HG02642 (cell line): Measurements from ENCODE around the gene BRSK2.
"Not testable (repeated sequence)": the region's sequence is repeated elsewhere in the genome, so short reads cannot be mapped to it uniquely, and the experiment has no call there.

Experiments used
- ATAC-seq: cut with Tn5 transposase; IDR thresholded peaks from one replicate; pipeline ENCODE4 v1.9.1; 2021; ENCODE audit warnings: mild to moderate bottlenecking; ENCODE audit not compliant: unreplicated experiment, poor library complexity

Gene BRSK2

DNA sequence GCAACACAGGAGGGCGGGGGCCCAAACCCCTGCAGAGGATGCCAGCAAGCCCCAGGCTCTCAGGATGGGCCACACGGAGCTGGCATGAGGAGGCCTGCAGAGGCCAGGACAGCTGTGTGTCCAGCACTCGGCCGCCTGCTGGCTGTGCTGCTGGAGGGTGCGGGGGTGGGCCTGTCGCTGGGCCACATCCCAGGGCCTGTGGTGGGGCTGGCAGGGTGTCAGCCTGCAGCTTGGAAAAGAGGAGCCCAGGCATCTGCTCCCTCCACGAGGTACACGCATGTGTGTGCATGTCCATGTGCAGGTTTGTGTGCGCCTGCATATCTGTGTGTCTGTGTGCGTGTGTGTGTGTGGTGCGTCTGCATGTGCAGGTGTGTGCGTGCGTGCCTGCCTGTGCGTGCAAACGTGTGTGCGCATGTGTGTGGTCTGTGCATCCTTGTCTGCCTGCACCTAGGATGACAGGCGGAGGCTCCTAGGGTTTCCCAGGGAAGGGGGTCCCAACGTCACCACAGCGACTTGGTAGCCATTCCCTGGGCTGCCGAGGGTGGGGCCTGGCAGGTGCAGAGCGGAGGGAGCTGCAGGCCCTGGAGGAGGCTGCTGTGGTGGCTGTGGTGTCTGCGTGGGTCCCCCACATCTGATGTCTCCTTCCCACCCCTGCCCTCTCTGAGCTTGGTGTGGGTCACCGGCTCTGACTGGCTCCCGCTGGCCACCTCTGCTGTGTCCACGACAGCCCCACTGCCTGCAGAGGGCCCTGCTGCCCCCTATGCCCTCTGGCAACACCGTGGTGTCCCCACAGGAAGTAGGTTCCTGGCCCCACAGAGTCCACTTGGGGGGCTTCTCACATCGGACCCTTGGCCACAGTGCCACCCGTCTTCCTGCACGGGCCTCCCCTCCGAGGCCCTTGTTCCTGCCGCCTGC is 17.1 kb downstream of the BRSK2 start:
- ATAC-seq: no peak

DNA sequence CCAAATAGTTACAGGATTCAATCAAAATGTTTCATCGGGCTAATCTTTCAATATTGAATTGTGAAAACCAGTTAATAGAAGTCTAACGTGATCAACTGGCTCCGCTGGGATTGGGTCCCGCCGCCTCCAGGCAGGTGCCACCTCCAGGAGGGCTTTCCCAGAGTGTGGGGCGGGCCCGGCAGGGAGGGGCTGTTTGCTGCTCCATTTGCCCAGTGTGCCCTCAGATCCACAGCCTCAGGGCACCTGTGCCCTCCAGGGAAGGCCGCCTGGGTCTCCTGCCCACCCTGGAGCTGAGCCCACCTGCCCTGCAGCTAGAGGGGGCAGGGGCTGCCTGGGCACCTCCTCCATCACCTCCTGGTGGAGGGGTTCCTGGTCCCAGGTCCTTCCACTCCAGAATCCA is 17.9 kb downstream of the BRSK2 start:
- ATAC-seq: no peak

DNA sequence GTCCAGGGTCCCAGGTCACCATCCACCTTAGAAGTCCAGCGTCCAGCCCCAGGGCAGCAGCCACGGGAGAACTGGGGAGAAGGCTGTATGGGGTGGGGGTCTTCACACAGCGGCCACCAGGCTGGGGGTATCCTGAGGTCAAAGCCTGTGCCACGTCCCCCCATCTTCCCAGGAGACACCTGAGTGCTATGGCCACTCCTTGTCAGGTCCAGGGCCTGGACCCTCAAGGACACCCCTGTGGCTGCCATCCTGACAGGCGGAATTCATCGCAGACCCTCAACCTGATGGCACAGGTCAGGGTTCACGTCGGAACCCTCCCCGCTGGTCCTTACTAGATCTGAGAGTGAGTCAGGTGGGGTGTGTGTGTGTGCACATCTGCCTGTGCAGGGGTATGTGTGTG is 18.6 kb downstream of the BRSK2 start:
- ATAC-seq: no peak

DNA sequence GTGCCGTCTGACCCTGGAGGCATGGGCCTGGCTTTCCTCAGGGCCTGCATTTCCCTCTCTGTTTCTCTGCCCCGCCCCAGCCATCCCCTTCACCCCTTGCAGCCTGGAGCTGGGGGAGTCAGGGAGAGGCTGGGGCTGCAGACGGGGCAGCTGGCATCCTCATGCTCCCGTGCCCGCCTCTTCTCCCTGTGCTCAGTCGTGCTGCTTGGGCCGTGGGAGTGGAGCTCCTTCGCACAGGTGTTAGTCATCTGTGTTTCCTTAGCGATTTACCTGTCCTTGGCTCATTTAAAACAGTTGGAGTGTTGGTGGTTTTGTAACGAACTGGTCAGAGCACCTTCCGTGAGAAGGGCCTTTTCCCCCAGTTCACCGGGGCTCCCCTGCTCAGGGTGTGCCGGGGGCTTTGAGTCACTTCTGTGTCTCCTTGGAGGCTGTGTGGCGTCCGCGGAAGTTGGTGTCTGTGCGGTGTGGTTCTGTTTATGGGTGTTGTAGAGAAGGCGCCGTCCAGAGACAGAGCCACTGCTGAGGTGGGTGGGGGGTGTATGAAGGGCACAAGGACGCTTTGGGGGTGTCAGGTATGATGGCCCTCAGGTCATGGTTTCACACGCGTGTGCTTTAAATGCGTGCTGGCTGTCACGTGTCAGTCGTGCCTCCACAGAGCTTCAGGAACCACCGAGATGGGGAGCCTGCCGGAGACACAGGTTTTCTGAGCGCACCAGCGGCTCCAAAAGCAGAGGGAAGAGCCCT is 19.5 kb downstream of the BRSK2 start:
- no peak for ATAC-seq

DNA sequence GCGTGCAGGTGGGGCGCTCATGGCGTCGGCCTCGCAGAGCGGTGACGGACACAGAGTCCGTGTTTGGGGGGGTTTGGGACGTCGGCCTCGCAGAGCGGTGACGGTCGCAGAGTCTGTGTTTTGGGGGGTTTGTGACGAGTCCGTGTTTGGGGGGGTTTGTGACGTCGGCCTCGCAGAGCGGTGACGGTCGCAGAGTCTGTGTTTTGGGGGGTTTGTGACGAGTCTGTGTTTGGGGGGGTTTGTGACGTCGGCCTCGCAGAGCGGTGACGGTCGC is 20.1 kb downstream of the BRSK2 start:
- ATAC-seq: not testable (repeated sequence)

DNA sequence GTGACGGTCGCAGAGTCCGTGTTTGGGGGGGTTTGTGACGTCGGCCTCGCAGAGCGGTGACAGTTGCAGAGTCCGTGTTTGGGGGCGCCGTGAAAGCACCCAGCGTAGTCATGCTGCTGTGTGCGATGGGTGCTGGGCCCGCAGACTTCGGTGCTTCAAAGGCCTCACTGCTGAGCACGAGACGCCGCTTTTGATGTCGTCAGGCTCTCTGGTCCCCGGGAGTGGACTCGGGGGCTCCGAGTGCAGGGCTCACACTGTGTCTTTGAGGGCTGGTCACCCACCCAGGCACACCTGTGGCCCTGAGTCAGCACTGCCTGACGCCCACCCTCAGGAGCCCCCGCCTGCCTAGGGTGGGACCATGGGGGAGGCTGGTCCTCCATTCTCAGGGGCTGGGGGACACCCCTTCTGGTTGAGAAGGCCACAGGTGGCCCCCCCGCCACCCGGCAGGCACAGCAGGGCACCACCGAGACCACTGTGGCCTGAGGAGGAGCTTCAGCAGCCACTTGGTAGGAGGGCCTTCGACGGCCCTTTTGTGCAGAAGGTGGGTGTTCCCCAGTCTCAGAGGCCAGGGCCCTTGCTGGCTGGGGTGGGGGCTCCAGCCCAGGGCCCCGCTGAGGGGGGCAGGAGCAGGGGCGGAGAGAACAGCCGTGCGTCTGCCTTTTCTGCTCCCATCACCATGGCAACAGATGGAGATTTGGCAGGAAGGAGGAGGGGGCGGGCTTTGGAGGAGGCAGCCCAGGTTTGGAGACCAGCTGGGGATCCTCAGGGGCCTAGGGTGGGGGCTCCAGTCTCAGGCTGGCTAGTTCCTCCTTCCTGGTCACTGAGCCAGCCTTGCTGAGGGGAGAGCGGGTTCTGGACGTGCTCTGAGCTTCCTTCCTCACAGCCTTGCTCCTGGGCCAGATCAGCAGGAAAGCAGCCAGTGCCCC is 20.9 kb downstream of the BRSK2 start:
- ATAC-seq: no peak

DNA sequence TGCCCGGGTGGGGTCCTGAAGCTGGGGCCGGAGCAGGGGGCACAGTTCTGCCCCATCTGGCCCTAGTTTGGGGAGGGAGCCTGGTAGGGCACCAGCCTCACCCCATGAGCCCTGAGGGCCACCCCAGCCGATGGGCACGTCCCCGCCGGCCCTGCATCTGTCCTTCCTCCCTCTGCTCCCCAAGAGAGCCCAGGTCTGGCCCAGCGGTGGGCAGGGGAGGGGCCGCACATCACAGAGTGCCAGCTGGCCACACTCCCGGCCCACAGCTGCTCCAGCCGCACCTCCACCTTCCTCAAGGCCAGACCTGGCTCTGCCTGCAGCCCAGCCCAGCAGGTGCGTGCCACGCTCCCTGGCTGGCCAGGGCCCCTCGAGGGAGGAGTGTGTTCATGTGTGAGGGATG is 21.6 kb downstream of the BRSK2 start:
- ATAC-seq: no peak

DNA sequence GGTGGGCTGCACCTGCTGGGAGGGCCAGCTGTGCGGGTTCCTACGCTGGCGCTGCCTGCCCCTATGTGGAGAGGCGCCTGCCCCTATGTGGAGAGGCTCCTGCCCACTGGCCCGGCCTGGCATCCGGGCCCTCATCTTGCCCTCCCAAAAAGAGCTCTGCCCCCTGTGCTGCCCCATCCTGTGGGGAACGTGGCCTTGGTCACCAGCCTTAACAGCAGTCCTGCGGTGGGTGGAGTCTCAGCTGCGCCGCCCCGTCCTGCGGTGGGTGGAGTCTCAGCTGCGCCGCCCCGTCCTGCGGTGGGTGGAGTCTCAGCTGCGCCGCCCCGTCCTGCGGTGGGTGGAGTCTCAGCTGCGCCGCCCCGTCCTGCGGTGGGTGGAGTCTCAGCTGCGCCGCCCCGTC is 22.0 kb downstream of the BRSK2 start:
- ATAC-seq: not testable (repeated sequence)

DNA sequence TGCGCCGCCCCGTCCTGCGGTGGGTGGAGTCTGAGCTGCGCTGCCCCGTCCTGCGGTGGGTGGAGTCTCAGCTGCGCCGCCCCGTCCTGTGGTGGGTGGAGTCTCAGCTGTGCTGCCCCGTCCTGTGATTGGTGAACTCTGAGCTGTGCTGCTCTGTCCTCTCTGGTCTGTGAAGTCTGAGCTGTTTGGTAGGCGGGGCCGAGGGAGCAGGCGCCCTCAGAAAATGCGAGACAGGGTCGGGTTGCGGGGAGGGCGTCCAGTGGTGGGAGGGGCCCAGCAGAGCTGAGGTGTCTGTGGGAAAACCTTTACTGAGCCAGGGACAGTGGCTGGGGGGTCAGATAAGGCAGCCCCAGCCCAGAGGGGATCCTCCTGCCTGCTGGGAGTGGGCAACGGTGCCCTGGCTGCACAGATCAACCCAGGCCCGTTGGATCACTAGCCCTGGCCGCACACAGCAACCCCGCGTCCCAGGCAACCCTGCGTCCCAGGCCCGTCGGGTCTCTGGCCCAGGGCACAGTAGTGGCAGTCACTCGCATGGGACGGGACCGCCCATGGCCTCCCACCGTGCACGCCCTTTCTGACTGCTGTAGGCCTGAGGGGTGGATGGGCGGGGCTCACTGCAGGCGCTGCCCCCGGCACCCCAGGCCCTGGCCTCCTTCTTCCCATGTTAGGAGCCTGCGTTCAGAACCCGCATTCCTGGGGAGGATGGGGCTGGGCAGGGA is 22.8 kb downstream of the BRSK2 start:
- ATAC-seq: no peak

DNA sequence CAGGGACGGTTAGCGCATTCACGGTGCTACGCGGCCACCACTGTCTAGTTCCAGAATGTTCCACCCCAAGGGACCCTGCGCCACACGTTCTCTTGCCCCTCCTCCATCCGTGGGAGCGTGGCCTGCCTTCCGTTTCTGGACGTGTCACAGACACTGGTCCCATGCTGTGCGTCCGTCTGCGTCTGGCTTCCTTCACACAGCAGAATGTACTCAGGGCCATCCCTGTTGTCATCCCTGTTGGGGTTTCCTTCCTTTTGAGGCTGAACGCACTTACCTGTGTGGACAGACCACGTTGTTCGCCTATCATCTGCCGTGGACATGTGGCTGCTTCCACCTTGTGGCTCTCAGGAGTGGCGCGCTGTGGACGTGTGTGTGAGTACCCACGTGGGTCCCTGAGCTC is 24.9 kb downstream of the BRSK2 start:
- ATAC-seq: no peak

DNA sequence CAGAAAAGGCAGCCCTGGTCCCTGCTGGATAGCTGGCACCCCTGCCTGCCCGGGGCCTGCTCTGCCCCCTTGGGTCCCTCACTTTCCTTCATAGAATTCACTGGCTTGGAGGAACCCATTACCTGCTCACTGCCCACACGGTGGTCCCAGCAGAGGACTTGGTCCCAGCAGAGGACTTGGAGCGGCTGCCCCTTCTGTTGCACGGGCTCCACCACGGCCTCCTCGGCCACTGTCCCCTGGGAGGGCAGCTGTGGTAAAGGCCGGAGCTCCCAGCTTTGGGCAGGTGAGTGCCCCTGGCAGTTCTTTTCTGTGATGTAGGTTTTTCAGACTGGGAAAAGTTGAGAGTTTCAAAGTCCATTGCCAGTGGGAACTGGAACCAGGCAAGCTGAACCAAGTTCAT is 25.9 kb downstream of the BRSK2 start:
- ATAC-seq: no peak

DNA sequence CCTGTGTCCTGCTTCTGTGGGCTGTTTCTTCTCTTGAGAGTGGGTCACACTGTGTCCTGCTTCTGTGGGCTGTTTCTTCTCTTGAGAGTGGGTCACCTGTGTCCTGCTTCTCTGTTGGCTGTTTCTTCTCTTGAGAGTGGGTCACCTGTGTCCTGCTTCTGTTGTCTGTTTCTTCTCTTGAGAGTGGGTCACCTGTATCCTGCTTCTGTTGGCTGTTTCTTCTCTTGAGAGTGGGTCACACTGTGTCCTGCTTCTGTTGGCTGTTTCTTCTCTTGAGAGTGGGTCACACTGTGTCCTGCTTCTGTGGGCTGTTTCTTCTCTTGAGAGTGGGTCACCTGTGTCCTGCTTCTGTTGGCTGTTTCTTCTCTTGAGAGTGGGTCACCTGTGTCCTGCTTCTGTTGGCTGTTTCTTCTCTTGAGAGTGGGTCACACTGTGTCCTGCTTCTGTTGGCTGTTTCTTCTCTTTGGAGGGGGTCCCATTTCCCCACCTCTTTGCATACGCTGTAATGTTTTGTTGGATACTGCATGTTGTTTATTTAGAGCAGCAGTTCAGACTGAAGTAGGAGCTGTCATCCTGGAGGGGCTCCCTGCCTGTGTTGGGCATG is 28.6 kb downstream of the BRSK2 start:
- ATAC-seq: not testable (repeated sequence)

DNA sequence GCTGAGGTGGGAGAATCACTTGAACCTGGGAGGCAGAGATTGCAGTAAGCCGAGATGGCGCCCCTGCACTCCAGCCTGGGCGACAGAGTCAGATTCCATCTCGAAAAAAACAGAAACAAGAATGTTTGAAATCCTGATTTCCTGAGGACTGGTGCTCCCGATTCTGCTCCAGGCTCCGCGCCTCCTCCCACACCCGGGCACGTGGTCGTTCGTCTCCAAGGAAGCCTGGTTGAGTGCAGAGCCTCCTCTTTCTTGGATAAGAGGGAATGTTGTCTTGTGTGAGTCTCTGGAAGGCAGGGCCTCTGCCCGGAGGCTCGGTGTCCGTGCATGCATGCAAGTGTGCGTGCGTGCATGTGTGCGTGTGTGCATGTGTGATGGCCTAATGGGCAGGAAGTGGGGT is 30.1 kb downstream of the BRSK2 start:
- ATAC-seq: no peak

DNA sequence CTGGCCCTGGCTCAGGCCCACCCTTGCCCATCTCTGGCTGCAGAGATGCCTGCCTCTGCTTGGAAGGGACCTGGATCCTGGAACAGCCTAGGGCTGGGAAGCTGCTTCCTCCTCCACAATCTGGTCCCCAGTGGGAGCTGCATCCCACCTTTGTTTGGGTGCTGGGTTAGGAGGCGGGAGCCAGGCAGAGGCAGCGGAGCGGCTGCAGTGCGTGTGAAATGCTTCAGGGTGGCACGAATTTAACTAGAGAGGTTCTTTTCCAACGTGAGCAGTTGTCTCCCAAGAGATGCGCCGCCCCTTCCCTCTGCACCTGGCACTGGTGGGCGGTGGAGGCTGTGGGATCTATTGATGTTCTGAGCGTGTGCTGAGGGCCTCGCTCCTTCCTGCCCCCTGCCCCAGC is 31.6 kb downstream of the BRSK2 start:
- no peak for ATAC-seq

DNA sequence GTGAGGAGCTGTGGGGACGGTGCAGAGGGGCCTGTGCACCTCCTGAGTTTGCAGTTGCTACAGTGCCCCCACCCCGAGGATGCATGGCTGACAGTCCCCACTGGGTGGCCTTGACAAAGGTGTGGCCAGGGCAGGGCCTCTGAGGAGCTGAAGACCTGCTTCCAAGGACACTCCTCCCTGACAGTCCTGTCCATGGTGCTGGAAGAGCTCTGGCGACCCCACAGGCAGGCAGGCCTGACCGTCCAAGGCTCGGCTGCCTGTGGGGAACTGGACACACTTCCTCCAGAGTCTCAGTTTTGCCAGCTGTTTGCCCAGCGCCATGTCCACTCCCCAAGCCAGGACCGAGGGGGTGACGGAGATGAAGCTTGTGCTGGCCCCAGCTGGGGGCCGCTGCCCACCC is 32.7 kb downstream of the BRSK2 start:
- ATAC-seq: no peak

DNA sequence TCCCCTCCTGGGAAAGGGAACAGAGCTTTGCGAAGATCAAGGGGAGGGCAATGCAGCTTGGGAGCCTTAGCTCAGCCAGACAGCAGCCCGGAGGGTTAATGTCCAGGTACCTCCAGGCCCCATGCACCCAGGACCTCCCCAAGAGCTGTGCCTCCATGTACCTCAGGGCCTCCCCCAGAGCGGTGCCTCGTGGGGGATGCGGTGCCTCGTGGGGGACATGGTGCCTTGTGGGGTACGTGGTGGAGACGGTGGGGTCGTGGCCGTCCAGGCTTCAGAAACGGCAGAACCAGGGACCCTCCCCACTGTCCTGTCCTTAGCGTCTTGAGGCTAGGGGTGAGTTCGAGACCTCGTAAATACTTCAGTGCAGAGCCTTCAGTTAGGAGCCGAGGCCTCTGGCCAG is 33.2 kb downstream of the BRSK2 start:
- ATAC-seq: no peak

DNA sequence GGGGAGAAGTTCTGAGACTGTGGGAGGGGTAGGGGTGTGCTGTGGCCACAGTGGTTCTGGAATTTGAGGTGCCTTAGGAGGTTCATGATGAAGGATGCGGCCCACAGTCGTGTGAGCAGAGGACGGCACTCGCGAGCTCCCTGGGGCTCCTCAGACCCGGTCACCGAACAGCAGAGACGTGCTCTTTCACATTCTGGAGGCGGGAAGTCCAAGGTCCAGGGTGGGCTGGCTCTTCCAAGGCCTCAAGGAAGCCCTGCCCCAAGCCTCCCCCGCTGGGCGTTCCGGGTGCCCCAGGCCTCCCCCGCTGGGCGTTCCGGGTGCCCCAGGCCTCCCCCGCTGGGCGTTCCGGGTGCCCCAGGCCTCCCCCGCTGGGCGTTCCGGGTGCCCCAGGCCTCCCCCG is 33.7 kb downstream of the BRSK2 start:
- not testable (repeated sequence) for ATAC-seq

DNA sequence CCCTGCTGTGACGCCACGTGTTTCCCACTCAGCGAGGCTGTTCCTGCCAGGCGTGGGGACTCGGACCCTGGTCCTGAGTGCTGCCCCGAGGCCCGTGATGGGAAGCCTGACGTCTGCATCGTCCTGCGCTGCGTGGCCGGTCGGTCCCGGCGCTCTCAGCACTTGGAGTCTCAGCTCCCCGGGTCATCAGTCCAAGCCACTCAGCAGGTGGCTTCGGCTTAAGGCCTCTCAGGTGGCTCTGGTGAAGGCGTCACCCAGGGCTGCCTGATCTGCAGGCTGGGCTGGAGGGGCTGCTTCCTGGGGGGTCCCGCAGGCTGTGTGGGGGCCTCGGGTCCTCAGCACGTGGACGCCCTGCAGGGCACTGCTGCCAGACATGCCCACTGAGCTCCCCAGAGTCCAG is 35.3 kb downstream of the BRSK2 start:
- no peak for ATAC-seq

DNA sequence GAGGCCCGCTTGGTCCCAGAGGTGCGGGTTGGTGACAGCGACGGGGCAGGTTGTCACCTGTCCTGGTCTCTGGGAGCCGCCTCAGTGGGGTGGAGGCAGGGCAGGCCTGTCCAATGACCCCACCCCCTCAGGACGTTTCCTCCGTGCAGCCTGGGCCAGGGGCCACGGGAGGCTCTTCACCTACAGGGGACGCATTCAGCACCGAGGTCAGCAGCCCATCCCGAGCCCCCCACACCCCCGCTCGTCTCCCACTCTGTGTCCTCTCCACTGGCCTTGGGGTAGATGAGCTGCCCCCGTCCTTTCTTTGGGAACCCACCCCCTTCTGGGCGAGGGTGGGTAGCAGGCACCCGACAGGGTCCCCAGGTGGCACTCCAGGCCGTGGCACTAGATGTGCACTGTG is 35.7 kb downstream of the BRSK2 start:
- no peak for ATAC-seq

DNA sequence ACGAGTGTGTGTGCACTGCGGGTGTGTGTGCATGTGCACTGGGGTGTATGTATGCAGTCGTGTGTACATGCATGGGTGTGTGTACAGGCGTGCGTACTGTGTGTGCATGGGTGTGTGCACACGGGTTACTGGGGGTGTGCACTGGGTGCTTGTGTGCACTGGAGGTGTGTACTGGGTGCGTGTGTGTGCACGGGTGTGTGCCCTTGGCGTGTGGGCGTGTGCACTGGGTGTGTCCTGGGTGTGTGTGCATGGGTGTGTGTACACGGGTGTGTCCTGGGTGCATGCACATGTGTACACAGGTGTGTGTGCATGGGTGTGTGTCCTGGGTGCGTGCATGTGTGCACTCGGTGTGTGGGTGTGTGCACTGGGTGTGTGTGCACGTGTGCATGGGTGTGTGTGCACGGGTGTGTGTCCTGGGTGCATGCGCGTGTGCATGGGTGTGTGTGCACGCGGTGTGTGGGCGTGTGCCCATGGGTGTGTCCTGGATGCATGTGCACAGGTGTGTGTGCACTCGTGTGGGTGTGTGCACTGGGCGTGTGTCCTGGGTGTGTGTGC is 39.1 kb downstream of the BRSK2 start:
- ATAC-seq: no peak
